NCI-H524 treated with DMSO at 0.1 percent for 48 hours (cell line): ENCODE measurements around the gene ZNF644.
"Not testable (repeated sequence)": the region's sequence is repeated elsewhere in the genome, so short reads cannot be mapped to it uniquely, and the experiment has no call there.

Source experiments
- DNase-seq: peaks from one replicate; lab custom pipeline; 2025; lab: John Stamatoyannopoulos, UW

ZNF644 gene

DNA sequence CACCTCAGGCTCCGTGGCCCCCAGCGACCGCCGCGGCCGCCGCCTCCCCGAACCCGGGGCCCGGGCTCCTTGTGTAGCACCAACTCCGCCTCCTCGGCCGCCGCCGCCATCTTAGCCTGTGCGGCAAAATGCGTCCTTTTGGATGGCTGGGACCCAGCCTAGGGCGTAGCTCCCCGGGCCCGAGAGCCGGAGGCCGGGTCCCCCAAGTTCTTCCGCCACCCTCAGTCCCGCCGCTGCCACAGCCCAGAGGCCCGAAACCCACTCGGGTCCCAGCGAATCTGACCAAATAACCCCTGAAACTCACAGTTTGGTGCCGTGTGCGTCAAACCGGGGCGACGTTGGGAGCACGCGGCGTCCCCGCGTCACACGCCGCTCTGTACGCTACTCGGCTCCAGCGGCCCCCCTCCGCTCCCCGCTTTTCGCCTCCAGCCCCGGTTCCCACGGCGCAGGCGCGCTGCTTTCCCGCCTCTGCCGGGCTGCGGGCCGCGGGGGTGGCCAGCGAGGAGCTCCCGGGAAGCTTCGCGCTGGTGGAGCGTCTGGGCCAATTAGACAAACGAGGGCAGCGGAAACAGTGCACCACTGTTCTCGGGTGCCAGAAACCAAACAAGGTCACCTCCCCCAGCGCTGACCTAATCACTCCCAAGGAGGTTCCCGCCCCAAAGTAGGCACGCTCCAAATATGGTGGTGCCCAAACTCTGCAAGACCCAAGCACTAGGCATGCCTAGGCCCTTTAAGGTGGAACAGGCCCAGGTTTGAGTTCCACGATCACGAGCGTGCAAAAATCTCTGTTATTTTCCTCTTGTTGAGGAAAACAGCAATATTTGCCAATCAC is at the start of gene ZNF644:
Gene ZNF644, minus strand, starts transcription at position 350 of the 832 bp plus-strand sequence. CDS start 39,682 bp downstream, outside the sequence.
- no peak for DNase-seq

DNA sequence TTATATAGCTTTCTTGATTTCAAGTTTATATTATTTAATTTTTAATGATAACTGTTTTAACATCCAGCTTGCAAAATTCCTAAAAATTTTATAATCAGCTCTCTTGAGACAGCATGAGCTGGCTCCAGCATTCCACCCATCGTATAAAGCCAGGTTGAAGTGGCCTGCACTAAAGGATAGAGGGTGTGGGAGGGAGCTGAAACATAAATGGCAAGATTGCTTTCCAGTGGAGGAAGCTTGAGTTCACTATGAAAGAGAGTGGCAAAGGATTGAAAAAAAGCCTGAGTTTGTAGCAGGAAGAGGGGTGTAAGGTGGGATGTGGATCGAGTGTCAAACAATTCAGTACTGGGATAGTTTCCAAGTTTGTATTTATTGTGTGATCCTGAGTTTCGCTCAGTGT is 48.5 kb upstream of the ZNF644 start:
- no peak for DNase-seq

DNA sequence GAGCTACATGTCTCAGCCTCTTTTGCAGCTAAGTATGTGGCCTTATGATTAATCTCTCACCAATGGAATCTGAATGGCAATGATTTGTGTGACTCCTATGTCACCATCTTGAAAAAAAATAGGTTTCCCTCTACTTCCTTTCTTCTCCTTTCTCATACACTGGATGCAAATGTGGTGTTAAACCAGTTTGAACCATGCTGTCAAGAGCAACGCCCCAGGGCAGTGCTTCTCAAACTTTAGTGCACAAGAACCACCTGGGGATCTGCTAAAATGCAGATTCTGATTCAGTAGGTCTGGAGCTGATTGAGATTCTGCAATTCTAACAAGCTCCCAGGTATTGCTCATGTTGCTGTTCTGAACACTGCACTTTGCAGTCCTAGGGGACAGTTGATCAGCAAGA is 44.7 kb upstream of the ZNF644 start:
- no peak for DNase-seq

DNA sequence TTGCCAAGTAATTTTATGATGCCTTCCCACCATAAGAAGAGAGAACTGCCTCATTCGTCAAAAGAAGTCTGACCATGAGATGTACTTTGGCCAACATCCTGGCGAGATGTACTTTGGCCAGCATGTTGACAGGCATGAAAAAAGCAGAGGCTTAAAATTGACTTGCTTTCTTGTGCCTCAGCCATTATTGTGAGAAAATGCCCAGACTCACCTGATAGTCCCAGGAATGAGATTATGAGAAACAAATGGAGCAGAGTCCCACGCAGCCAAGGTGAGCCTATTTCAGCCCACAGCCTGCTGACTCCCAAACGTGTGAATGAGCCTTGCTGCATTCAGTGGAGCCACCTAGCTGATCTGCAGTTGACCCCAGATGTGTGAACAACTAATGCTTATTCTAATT is 43.5 kb upstream of the ZNF644 start:
- DNase-seq: no peak

DNA sequence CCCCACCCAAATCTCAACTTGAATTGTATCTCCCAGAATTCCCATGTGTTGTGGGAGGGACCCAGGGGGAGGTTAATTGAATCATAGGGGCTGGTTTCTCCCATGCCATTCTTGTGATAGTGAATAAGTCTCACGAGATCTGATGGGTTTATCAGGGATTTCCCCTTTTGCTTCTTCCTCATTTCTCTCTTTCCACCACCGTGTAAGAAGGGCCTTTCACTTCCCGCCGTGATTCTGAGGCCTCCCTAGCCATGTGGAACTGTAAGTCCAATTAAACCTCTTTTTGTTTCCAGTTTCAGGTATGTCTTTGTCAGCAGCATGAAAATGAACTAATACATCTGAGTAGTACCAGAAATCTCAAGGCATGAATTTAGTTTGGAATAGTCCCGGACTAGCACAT is 41.6 kb upstream of the ZNF644 start:
- DNase-seq: not testable (repeated sequence)

DNA sequence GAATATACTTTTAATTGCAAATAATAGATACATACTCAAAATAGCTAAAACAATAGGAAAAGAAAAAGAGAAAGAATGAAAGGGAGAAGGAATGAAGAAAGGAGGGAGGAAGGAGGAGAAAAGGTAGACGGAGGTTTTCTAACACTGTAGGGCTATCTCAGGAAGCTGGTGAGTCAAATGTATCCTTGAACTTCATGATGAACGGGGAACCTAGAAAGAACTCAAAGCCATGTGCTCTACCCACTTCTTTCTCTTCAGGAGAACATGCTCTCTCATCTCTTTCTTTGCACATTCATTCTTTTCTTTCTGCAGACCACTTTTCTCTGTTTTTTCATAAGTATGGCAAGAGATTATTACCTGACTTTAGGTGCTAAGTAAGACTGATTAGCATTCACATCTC is 37.3 kb upstream of the ZNF644 start:
- no peak for DNase-seq

DNA sequence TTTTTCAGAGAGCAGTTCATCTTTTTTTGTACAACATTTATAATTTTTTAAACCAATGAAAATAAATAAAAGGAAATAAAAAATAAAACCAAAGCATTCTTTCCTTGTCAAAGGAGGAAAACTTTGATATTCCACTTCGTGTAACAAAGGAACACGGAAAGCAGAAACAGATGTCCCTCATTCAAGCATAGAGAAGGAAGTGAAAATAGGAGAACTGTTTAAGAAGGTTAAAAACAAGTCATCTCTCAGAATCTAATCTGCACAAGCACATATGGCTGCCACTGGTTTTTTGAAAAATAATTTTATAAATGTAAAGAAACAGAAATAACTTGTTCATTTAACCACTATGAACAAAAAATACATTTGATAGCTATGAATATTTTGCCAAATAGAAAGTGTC is 35.9 kb upstream of the ZNF644 start:
- no peak for DNase-seq

DNA sequence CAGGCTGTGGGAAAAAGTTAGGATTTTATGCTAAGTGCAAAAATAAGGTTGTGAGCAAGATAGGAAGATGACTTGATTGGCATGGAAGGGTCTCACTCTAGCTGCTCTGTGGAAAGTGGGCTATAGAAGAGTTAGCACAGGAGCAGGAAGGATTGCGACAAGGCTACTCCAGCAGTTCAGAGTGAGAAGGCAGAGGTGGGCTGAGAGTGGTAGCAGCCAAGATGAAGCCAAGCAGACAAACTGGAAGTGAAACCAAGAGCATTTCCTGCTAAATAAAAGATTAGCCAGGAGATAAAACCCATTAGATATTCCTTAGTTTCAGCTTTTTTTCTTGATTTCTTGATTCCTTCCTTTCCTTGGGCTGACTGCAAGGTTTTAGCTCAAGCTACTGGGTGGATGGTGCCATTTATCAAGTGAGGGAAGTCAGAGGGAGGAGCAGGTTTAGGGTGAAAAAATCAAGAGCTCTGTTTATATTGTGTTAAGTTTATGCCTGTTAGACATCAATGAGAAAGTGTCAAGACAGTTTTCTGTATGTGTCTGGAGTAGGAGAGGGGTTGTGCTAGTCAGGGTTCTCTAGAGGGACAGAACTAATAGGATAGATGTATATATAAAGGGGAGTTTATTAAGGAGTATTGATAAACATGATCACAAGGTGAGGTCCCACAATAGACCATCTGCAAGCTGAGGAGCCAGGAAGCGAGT is 33.1 kb upstream of the ZNF644 start:
- DNase-seq: no peak

DNA sequence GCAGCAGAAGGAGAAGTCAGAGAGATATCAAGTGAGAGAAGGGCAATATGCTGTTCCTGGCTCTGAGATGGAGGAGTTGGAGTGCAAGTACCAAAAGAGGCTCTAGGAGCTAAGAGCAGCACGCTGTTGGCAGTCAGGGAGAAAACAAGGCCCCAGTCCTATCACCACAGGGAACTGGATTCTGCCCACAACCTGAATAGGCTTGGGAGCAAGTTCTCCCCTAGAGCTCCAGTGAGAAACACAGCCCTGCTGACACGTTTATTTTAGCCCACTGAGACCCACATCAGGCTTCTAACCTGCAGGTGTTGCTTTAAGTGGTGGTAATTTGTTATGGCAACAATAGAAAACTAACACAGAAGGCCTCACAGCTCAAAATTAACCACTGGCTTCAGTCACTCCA is 31.8 kb upstream of the ZNF644 start:
- DNase-seq: no peak

DNA sequence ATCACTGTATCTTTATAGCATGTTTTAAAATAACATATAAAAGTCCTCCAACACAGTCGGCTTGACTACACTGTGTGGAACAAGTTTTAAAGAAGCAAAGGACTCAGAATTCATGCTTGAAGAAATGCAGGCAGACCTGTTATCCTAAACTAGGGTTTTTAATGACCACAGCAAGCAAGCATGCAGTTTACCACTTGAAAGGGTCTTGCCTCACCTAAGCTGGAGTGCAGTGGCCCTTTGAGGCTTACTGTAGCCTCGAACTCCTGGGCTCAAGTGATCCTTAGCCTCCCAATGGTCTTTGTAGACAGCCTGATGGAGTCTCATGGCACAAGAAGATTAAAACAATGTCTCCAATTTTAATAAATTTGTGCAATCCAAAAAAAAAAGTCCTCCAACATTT is 27.7 kb upstream of the ZNF644 start:
- not testable (repeated sequence) for DNase-seq

DNA sequence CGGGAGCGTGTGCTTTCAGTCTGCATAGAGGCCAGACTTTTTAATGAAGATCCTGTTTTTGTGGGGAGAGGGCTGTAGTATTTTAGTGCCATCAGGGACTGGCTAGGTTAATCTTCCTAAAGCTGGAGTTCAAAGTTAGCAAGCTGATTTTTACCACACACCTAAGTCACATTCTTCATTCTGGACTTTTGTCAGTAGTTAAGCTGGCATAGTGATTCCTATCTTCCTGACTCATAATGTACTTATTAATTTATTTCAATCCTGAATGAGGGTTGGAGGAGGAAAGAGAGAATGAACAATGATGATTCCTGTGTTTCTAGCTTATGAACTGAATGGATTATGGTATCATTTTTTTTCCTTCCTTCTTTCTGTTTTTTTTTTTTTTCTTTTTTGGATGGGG is 24.9 kb upstream of the ZNF644 start:
- no peak for DNase-seq

DNA sequence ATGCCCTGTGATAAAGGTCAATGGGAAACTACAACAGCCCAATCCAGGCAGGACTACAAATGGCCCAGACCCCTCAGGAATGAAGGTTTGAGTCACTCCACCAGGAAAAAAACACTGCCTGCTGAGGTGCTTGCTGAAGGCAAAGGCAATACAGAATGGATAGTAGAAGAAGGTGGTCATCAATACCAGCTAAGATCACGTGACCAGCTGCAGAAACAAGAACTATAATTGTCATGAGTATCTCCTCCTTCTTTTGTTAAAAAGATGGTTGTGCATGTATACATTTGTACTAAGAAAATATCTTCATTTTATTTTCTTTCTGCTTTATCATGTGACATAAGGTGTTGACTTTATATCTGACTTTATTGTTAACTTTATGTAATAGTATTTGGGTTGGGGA is 23.4 kb upstream of the ZNF644 start:
- DNase-seq: no peak

DNA sequence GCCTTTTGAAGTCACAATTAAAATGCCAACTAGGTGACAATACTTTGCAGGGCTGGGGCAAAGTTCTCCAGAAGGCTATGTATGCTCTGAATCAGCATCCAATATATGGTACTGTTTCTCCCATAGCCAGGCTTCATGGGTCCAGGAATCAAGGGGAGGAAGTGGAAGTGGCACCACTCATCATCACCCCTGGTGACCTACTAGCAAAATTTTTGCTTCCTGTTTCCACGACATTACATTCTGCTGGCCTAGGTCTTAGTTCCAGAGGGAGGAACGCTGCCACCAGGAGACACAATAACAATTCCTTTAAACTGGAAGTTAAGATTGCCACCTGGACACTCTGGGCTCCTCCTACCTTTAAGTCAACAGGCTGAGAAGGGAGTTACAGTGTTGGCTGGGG is 22.9 kb upstream of the ZNF644 start:
- DNase-seq: not testable (repeated sequence)

DNA sequence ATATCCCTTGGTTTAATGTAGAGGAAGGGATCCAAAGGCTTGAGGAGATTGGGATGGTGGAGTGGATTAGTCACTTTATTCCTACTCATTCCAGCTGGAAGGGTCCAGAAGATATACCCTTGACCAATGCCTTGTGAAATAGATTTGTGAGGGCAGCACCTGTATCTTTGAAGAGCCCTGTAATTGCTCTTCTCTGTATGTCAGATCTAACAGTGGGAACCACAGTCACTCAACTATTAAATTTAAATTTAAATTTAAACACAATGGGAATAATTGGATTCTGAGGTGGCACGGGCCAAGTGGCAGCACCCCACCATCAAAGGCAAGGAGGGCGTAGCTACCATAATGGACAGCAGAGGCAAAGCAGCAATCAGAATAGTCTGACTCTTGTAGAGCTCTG is 20.5 kb upstream of the ZNF644 start:
- DNase-seq: not testable (repeated sequence)

DNA sequence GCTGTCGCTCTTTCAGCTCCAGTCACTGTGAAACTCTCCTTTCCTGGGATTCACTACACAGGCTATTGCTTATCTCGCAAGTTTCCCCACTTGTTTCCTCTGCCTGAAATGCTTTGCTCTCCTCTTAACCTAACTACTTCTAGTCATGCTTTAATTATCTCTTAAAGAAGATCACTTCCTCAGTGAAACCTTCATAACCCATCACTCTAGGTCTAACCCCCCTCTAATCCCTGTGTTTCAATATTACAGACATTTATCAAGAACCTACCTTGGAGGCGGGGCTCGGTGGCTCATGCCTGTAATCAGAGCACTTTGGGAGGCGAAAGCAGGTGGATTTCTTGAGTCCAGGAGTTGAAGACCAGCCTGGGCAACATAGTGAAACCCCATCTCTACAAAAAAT is 16.7 kb upstream of the ZNF644 start:
- DNase-seq: no peak

DNA sequence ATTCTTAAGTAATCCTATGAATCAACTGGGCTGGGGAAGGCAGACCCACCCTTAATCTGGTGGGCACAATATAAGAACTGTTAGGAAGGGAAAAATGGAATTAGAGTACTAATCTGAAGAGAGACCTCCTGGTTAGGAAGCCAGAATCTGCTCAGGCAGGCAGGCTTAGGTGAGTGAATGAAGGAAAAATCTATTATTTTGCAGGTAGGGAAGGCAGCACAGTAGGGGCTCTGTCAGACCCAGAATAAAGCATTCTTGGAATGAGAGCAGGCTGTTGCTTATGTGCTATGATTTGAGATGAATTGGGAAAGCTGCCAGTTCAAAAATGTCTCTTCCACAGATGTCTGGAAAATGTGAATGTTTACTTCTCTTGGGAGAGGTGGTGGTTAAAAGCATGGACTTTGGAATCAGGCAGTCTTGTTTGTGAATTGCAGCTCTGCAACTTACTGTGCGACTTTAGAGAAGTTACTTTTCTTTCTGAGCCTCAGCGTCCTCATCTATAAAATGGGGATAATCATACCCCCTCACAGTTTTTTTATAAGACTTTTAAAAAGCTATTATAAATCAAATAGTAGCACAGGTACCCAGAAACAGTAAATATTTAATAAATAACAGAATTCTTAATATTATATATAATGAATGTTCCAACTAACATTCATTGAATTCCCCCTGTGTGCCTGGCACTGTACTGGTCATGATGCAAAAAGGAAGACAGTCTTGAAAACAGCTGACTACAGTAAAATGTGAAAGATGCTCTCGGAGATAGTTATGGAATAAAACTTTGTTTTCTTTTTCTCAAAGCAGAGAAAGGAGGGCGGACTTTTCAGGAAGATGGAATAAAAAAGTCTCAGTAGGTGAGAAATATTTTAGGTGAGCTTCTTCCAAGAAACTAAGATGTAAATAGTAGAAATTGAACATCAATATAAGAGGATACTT is 15.3 kb upstream of the ZNF644 start:
- no peak for DNase-seq

DNA sequence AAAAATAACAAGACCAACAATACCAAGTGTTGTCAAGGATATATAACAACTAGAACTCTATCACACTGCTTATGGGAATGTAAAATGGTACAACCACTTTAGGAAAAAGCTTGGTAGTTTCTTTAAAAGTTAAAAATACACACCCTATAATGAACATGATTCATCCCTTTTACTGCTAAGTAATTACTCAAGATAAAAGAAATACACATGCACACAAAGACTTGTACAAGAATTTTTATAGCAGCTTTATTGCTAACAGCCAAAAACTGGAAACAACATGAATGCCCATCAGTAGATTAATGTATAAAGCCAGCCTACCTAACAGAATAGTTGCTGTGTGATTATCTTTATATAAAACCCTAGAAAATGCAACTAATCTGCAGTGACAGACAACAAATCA is 10.5 kb upstream of the ZNF644 start:
- DNase-seq: no peak

DNA sequence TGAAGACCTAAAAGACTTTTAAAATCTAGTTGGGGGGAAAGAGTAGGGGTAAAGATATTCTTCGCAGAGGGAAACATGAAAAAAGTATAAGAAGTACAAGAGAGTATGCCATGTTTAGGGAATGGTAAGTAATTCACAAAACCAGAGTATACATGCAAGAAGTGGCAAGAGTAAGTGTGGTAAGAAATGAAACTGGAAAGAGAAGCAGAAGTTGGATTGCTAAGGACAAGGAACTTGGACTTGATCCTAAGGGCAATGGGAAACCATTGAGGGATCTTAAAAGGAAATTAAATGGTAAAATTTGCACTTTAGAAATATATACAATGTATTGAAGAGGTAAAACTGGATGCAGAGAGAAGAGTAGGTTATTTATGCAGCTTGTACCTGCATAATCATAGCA is 9.2 kb upstream of the ZNF644 start:
- DNase-seq: no peak

DNA sequence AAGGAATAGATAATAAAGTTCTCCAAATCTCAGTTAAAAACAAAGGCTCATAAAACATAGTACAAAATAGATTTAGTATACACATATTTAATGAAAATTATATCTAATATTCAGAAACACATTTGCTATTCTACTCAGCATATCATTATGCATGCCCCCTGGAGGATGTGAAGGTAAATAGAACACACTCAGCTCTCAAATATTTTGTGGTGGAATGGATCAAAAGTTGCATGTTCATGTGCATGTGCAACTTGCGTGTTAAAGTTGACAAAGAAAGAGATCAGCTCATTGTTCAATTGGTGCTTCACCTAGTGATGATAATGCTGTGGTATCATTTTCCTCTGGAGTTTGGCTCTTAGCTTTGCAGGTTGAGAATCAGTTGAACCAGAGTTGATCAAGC is 4.9 kb upstream of the ZNF644 start:
- no peak for DNase-seq

DNA sequence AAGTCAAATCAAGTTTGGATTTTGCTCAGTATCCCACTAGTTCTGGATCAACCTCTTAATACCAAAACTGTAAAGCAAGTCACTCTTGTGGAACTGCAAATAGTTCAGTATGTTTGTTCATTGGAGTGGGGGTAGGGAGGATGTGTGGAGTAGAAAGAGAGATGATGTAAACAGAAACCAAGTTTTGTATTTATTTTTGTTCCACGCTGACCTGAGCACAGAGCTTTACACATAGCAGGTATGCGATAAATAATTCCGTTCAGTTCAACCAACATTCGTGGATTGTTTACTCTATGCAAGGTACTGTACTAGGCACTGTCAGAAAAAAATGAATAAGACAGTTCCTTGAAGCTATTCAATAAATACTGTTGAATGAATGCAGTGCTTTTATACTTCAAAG is 4.5 kb upstream of the ZNF644 start:
- DNase-seq: no peak

DNA sequence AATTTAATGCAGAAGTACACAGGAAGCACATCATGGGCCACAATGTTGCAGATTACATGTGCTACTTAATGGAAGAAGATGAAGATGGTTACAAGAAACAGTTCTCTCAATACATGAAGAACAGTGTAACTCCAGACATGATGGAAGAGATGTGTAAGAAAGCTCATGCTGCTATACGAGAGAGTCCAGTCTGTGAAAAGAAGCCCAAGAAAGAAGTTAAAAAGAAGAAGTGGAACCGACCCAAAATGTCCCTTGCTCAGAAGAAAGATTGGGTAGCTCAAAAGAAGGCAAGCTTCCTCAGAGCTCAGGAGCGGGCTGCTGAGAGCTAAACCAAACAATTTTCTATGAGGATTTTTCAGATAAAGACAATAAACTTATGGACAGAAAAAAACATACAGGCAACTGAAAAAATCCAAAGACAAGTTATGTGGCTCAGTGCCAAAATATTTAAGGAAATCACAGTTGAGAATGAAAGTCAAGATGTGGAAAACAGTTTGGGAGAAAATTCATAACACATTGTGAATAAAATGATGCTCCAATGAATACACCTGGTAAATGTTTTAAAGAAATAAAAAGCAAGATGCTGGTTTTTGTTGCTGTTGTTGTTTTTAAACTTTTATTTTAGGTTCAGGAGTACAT is 2.8 kb upstream of the ZNF644 start:
- DNase-seq: no peak

DNA sequence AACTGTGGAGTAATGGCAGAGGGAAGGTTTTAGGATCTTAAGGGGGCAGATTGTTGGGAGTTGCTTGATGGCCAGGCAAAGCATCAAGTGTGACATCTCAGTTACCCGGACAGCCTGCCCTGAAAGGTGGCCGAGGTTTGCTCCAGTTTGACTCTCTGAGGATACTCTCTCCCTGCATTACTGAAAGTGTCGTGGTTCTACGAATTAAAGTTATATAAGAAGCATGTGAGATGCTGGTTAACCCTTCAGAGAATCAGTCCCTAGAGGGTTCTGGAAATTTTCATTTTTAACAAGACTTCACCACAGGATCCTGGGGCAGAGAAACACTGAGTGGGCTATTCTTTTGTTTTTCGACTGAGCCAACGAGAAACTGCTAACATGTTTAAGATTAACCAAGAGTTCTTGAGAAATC is 689 bp upstream of the ZNF644 start:
- no peak for DNase-seq
